HCT116 (cell line): ENCODE results near the gene DGAT2L6.

Experiments used
- CEBPB ChIP-seq: IDR thresholded peaks from 2 replicates; pipeline ENCODE4 v1.6.1; 2012; ENCODE audit warnings: low read depth
- CTCF ChIP-seq, 3 experiments: fragments of 200-600 bp in 1 of 3; sonication (generic) in 1 of 3; IDR thresholded peaks in 2 of 3; conservative IDR thresholded peaks in 1 of 3; 2 replicates each; pipeline ENCODE4 v1.5.1; 2012 to 2017; ENCODE audit warnings: low read depth in 2 of 3, low read length in 2 of 3, antibody characterized with exemption in 1 of 3, borderline replicate concordance in 1 of 3, control low read depth in 1 of 3, mild to moderate bottlenecking in 1 of 3, mixed read lengths in 1 of 3, mixed run types in 1 of 3, moderate library complexity in 1 of 3; ENCODE audit not compliant: insufficient read depth in 1 of 3
- ELF1 ChIP-seq: IDR thresholded peaks from 2 replicates; pipeline ENCODE4 v1.6.1; 2012; ENCODE audit warnings: low read depth, borderline replicate concordance
- EZH2 ChIP-seq: fragments of 200-600 bp; sonication (generic); IDR thresholded peaks from 2 replicates; pipeline ENCODE4 v1.6.1; 2017; ENCODE audit warnings: antibody characterized with exemption, mixed run types
- FOSL1 ChIP-seq: IDR thresholded peaks from 2 replicates; pipeline ENCODE4 v1.6.1; 2012; ENCODE audit warnings: low read depth
- JUND ChIP-seq: IDR thresholded peaks from 2 replicates; pipeline ENCODE4 v1.6.1; 2012
- MAX ChIP-seq: IDR thresholded peaks from 2 replicates; pipeline ENCODE4 v1.6.1; 2012
- POLR2A ChIP-seq: IDR thresholded peaks from 2 replicates; pipeline ENCODE4 v1.7.0; 2011; ENCODE audit warnings: borderline replicate concordance; ENCODE audit not compliant: insufficient read depth, insufficient read length; ENCODE audit errors: extremely low read depth
- POLR2AphosphoS5 ChIP-seq: IDR thresholded peaks from 2 replicates; pipeline ENCODE4 v1.6.1; 2011; ENCODE audit warnings: mild to moderate bottlenecking, low read depth, low read length, moderate library complexity
- RAD21 ChIP-seq: IDR thresholded peaks from 2 replicates; pipeline ENCODE4 v1.6.1; 2012; ENCODE audit warnings: low read depth, mild to moderate bottlenecking
- REST ChIP-seq: IDR thresholded peaks from 2 replicates; pipeline ENCODE4 v1.6.1; 2012; ENCODE audit warnings: low read depth
- SP1 ChIP-seq: IDR thresholded peaks from 2 replicates; pipeline ENCODE4 v1.6.1; 2012; ENCODE audit warnings: low read depth
- YY1 ChIP-seq: IDR thresholded peaks from 2 replicates; pipeline ENCODE4 v1.6.1; 2011; ENCODE audit warnings: low read length, low read depth, moderate library complexity, mild to moderate bottlenecking; ENCODE audit not compliant: insufficient replicate concordance; ENCODE audit errors: extremely low read depth
- ZBTB33 ChIP-seq: IDR thresholded peaks from 2 replicates; pipeline ENCODE4 v1.6.1; 2011; ENCODE audit warnings: mild to moderate bottlenecking, low read length, moderate library complexity; ENCODE audit not compliant: insufficient replicate concordance; ENCODE audit errors: extremely low read depth

GRCh38 chrX:70132877-70133302 lies 44.4 kb upstream of the DGAT2L6 start:
- no peak for TF ChIP-seq CTCF (IDR thresholded peaks at IDR 0.05 in 2 of 3, conservative IDR thresholded peaks at IDR 0.05 in 1 of 3; ENCODE audit: borderline replicate concordance in 1 of 3, insufficient read depth in 1 of 3, low read depth in 2 of 3, low read length in 2 of 3)
- no peak for TF ChIP-seq POLR2A
- TF ChIP-seq ELF1: no peak
- no peak for TF ChIP-seq JUND
- no peak for TF ChIP-seq POLR2AphosphoS5
- TF ChIP-seq ZBTB33: no peak
- no peak for TF ChIP-seq EZH2
- TF ChIP-seq RAD21: no peak
- no peak for TF ChIP-seq REST
- no peak for TF ChIP-seq MAX
- TF ChIP-seq CEBPB: no peak
- TF ChIP-seq YY1: no peak
- TF ChIP-seq FOSL1: no peak
- TF ChIP-seq SP1: no peak; the same call in 1 of the 2 replicates
